Measurements from ENCODE around the gene RASSF3.

The RASSF3 gene

DNA sequence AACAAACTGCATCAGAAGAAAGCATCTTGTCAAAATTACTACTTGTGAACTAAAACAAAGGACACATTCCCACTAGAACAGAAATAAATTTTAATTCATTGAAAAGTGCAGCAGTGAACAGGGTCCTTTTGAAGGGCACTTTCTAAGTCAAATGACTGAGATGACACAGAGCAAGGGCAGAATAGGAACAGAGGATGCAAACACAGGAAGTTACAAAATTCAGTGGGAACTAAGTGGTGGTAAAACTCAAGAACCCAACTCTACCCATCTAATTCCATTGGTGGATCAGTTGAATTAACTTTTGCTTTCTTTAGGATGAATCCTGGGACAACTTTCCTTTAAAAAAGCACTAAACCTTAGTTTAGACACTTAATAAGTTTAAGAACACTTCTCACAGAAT lies 103.1 kb downstream of the RASSF3 start:
- no peak overlapping the region for H3K4me3 ChIP-seq (ENCODE audit: low read depth, low read length)
- TF ChIP-seq CTCF (IDR thresholded peaks at IDR 0.05; ENCODE audit: borderline replicate concordance, insufficient read depth, low read depth, low read length) = no peak

GRCh38 chr12:64714551-64714968 lies 104.3 kb downstream of the RASSF3 start:
- no peak overlapping the region for H3K4me3 ChIP-seq (ENCODE audit: low read depth, low read length)
- no peak for TF ChIP-seq CTCF (IDR thresholded peaks at IDR 0.05; ENCODE audit: borderline replicate concordance, insufficient read depth, low read depth, low read length)

- H3K4me3 ChIP-seq (ENCODE audit: low read depth, low read length) = no peak overlapping the region
- TF ChIP-seq CTCF (IDR thresholded peaks at IDR 0.05; ENCODE audit: borderline replicate concordance, insufficient read depth, low read depth, low read length) = no peak
Observed at GRCh38 chr12:64716371-64716770, 106.1 kb downstream of the RASSF3 start.

- no peak overlapping the region for H3K4me3 ChIP-seq (ENCODE audit: low read depth, low read length)
- TF ChIP-seq CTCF (IDR thresholded peaks at IDR 0.05; ENCODE audit: borderline replicate concordance, insufficient read depth, low read depth, low read length) = no peak
Observed at GRCh38 chr12:64716839-64717455, 106.7 kb downstream of the RASSF3 start.

- TF ChIP-seq CTCF (IDR thresholded peaks at IDR 0.05; ENCODE audit: borderline replicate concordance, insufficient read depth, low read depth, low read length) = no peak
- H3K4me3 ChIP-seq (ENCODE audit: low read depth, low read length) = no peak overlapping the region
Observed at GRCh38 chr12:64718649-64719048, 108.4 kb downstream of the RASSF3 start.

DNA sequence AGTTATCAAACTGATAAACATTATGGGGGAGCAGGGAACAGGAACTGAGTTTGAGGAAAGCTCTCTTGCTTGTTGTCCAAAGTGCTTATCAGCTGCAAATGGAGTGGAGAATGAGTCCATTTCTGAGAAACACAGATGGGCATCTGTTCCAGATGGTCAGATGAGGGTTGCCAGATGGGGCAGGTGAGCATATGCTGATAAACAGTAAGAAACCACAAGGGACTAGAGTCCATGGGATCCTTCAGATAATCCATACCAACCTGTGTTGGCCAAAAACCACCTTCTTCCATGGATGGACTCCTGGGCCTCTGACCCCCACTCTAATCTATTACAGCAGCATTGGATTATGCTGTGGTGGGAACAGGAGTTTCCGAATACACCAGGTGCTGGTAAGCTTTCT lies 110.6 kb downstream of the RASSF3 start:
- H3K4me3 ChIP-seq (ENCODE audit: low read depth, low read length) = no peak overlapping the region
- TF ChIP-seq CTCF (IDR thresholded peaks at IDR 0.05; ENCODE audit: borderline replicate concordance, insufficient read depth, low read depth, low read length) = no peak

GRCh38 chr12:64722835-64723234 lies 112.5 kb downstream of the RASSF3 start:
- TF ChIP-seq CTCF (IDR thresholded peaks at IDR 0.05; ENCODE audit: borderline replicate concordance, insufficient read depth, low read depth, low read length) = no peak
- no peak overlapping the region for H3K4me3 ChIP-seq (ENCODE audit: low read depth, low read length)
